Measurements from ENCODE around the gene CLBA1. TPM values are rescaled to one million over a fixed set of nuclear protein-coding genes. Genes with fewer than 3 reads are reported as not detected.
A peak's percentile ranks its signal among the peaks of the same experiment; 100 is the strongest.

CLBA1 gene
- total RNA-seq, 6 experiments from 2014 or later, result 1.5 to 3.3 (median 2.5) TPM

DNA sequence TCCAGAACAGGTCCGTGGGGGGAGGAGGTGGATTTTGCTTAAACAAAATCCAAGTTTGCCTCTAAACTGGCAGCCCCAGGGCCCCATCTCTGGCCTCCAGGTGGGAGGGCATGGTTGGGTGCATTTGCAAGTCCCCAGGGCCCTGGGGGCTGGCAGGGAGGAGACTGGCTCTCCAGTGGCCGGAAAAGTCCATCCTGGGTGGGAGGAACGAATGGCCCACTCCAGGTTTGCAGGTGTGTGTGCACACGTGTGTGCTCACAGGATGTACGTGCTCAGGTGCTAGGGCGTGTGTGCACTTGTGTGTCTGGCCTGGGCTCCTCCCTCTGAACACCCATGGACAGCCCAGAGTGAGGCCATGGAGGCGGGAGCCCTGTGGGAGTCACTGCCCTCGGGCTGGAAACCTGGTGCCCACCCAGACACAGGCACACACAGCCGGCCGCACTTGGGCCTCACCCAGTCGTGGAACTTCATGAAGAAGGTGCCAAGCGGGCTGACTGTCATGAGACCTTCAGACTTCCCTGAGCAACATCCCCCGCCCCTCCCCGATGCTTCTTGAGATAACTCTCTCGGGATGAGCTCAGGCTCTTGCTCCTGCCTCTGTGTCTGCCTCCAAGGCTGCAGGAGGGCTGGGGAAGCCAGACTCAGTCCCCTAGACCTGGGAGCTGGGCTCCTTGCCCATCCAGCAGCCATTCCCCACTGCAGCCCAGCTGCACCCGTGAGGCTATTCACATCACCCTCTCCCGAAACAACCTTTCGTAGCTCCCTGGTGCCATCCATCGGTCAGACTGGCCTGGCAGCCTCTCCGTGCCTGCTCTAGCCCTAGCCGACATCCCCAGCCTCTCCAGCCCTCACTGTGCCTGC lies 16.8 kb upstream of the CLBA1 start:
- ATAC-seq, result no peak
- intact Hi-C loops (cut with DNase I), result no loop called here

DNA sequence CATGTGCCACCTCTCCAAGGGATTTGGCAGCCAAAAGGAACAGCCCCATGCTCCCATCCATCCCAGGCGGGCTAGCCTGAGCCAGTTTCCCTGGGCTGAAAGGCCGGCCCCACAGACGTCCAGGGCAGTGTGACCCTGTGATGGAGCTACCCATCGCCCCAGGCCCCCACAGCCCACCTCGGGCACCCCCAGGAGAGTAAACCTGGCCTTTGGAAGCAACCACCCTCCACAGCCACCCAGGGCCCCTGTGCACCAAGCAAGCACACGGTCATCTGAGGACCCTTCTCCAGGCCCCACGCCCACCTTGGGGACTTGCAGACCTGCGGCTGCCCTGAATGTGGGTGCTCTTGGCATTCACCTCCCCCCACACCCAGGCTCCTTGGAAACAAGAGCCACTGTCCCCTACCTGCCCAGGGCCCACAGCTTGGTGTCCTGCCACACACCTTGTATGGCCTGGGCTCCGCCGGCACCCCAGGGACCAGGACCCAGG lies 15.8 kb upstream of the CLBA1 start:
- DNase-seq (peak in 2 of 3 donors; percentile 16 to 34), ATAC-seq (no peak)
- intact Hi-C loops (cut with DNase I), result no loop called here
- H3K9me3 ChIP-seq, result no peaks in the 10 kb centered on the region
- H3K4me3 ChIP-seq, result no peak overlapping the region
- H3K27ac ChIP-seq, result no peak overlapping the region
- H3K4me1 ChIP-seq, result peaks cover 0 to 8% (median 0%) of the 10 kb centered on the region in 4 donors
- H3K36me3 ChIP-seq, result no peaks in the 10 kb centered on the region
- no CpG with 5 or more reads among the region's 10 CpGs for WGBS (ENCODE audit: insufficient coverage, low coverage, low lambda C conversion rate, missing lambda C conversion rate)
- H3K27me3 ChIP-seq, result no peaks in the 10 kb centered on the region
- no peak for TF ChIP-seq POLR2A (IDR thresholded peaks at IDR 0.05)
- TF ChIP-seq, protein P1, sequence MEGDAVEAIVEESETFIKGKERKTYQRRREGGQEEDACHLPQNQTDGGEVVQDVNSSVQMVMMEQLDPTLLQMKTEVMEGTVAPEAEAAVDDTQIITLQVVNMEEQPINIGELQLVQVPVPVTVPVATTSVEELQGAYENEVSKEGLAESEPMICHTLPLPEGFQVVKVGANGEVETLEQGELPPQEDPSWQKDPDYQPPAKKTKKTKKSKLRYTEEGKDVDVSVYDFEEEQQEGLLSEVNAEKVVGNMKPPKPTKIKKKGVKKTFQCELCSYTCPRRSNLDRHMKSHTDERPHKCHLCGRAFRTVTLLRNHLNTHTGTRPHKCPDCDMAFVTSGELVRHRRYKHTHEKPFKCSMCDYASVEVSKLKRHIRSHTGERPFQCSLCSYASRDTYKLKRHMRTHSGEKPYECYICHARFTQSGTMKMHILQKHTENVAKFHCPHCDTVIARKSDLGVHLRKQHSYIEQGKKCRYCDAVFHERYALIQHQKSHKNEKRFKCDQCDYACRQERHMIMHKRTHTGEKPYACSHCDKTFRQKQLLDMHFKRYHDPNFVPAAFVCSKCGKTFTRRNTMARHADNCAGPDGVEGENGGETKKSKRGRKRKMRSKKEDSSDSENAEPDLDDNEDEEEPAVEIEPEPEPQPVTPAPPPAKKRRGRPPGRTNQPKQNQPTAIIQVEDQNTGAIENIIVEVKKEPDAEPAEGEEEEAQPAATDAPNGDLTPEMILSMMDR (IDR thresholded peaks at IDR 0.05), result no peak

More for the DNA sequence above, 16.8 kb upstream of the CLBA1 start:
- H3K27ac ChIP-seq, result no peak overlapping the region
- DNase-seq, result peak in 1 of 3 donors; percentile 49
- 56% methylated on average over 7 of the region's 21 CpGs for WGBS (ENCODE audit: insufficient coverage, low coverage, low lambda C conversion rate, missing lambda C conversion rate)
- TF ChIP-seq POLR2A (IDR thresholded peaks at IDR 0.05), result no peak
- TF ChIP-seq, protein P1 (IDR thresholded peaks at IDR 0.05), result no peak
- no peaks in the 10 kb centered on the region for H3K36me3 ChIP-seq
- H3K4me3 ChIP-seq, result peak overlapping the region in 1 of 3 donors; percentile 19
- H3K4me1 ChIP-seq, result peaks cover 0 to 8% (median 0%) of the 10 kb centered on the region in 4 donors
- no peaks in the 10 kb centered on the region for H3K27me3 ChIP-seq
- H3K9me3 ChIP-seq, result no peaks in the 10 kb centered on the region

DNA sequence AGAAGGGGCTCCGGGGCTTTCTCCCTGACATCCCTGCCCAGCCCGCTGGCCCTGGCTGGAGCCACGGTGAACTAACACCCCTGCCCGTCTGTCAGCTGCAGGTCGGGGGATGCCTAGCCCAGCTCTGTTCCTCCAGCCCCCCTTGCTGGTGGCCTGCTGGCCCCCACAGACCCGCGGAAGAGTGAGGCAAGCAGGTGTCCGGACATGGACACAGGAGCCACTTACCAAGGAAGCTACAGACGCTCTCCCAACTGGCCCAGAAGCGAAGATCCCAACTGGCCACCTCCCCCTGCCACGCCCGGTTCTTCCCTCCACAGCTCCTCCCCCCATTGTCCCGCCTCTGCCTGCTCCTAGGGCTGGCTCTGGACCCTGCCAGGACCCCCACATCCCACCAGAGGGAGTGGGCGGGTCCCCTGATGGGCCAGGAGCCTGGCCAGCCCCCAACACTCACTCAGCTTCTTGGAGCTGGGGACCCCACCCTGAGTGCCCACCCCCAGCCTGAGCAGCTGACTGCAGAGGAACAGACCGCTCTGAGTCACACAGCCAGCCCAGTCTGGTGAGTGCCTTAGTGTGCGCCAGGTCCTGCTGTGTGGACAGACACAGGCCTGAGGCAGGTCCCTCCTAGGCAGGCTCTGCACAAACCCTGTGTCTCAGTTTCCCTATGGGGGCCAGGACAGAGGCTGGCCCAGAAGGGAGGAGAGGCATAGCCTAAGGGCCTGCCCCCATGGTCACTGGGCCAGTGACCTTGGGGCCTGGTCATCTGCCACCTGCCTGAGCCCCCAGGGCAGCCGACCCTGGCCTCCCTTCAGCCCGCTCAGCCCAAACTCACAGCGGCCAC lies 15.1 kb upstream of the CLBA1 start:
- Histone ChIP-seq H3K4me1 (peaks cover 0 to 8% (median 0%) of the 10 kb centered on the region in 4 donors), H3K27ac (no peak overlapping the region), H3K4me3 (no peak overlapping the region), H3K9me3 (no peaks in the 10 kb centered on the region), H3K36me3 (no peaks in the 10 kb centered on the region), H3K27me3 (no peaks in the 10 kb centered on the region)
- TF ChIP-seq, protein P1 (IDR thresholded peaks at IDR 0.05), result no peak
- no peak for TF ChIP-seq POLR2A (IDR thresholded peaks at IDR 0.05)
- ATAC-seq (no peak), DNase-seq (peak in 1 of 3 donors; percentile 54)
- WGBS (ENCODE audit: insufficient coverage, low coverage, low lambda C conversion rate, missing lambda C conversion rate), result 40% methylated on average over 1 of the region's 19 CpGs
- intact Hi-C loops (cut with DNase I), result no loop called here

DNA sequence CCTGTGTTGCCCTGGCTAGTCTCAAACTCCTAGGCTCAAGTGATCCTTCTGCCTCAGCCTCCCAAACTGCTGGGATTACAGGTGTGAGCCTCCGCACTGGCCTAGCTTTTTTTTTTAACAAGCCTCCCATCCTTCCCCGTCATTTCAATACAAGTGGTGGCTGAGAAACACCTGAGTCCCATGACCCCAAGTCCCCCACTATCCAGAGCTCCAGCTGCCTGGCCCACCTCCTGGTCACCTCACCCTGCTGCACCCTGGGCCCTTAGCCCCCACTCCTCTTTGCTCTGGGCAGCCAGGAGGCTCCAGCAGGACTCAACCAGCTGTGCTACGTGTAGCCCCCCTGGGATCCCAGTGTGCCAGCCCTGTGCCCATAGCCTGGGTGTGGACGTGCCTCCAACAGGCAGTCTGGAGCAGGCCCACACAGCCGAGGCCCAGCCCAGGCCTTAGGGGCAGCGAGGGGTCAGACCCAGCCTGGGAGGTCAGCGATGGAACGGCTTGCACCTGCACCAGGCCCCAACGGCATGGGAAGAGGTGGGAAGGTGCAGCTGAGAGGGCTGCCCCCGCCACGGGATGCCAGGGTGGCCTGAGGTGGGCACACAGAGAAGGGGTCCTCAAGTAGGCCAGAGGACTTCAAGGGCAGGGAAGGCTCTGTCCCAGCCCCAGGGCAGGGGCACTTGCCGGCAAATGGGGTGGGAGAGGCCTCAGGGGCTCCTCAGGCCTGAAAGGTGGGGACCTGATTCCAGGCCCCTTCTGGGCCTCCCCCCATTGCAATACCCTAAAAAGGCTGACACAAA lies 13.9 kb upstream of the CLBA1 start:
- WGBS (ENCODE audit: insufficient coverage, low coverage, low lambda C conversion rate, missing lambda C conversion rate), result 80% methylated on average over 4 of the region's 12 CpGs
- H3K36me3 ChIP-seq, result no peaks in the 10 kb centered on the region
- DNase-seq (peak in 1 of 3 donors; percentile 51), ATAC-seq (no peak)
- intact Hi-C loops (cut with DNase I), result no loop called here
- no peaks in the 10 kb centered on the region for H3K9me3 ChIP-seq
- no peak overlapping the region for H3K4me3 ChIP-seq
- H3K27me3 ChIP-seq, result no peaks in the 10 kb centered on the region
- no peak overlapping the region for H3K27ac ChIP-seq
- peaks cover 0 to 20% (median 1%) of the 10 kb centered on the region in 4 donors for H3K4me1 ChIP-seq
- TF ChIP-seq, protein P1 (IDR thresholded peaks at IDR 0.05), result no peak
- TF ChIP-seq POLR2A (IDR thresholded peaks at IDR 0.05), result no peak
